Stimulated activated CD8-positive, alpha-beta memory T cell treated with anti-CD3 and anti-CD28 coated beads, Interleukin-15, amount 100 ng/mL, for 1 hour (primary cell): ENCODE data around the gene ITPKA.
A peak's percentile ranks its signal among the peaks of the same experiment; 100 is the strongest.
"Not testable (repeated sequence)": the region's sequence is repeated elsewhere in the genome, so short reads cannot be mapped to it uniquely, and the experiment has no call there.

Experiments
- DNase-seq: peaks from one replicate; pipeline ENCODE4 v3.0.0-alpha.2; 2020; ENCODE audit warnings: low read depth

ITPKA gene

GRCh38 chr15:41493205-41493901 lies at the start of gene ITPKA:
ITPKA (plus strand) TSS chr15:41493874; CDS start chr15:41493928, 54 bp downstream.
- DNase-seq, result peak; percentile 58

DNA sequence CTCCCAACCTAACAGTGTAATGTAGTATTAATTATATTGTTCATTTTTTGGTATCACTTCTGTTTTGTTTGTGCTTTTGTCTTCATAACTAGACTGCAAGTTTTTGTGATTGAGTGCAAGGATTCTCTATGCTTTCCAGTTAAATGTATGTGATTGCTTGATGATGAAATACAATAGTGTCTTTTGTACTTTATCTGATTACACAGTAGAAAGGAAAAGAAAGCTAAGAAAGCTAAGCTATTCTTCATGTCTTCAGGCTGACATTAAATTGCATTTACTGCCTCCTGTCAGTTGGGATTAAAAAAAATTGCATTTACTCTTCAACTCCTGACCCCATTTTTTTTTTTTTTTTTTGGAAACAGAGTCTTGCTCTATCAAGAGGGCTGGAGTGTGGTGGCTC lies 48.3 kb upstream of the ITPKA start:
- no peak for DNase-seq

- DNase-seq, result no peak
These were observed 31.4 kb upstream of the ITPKA start for GRCh38 chr15:41462084-41462795.

DNA sequence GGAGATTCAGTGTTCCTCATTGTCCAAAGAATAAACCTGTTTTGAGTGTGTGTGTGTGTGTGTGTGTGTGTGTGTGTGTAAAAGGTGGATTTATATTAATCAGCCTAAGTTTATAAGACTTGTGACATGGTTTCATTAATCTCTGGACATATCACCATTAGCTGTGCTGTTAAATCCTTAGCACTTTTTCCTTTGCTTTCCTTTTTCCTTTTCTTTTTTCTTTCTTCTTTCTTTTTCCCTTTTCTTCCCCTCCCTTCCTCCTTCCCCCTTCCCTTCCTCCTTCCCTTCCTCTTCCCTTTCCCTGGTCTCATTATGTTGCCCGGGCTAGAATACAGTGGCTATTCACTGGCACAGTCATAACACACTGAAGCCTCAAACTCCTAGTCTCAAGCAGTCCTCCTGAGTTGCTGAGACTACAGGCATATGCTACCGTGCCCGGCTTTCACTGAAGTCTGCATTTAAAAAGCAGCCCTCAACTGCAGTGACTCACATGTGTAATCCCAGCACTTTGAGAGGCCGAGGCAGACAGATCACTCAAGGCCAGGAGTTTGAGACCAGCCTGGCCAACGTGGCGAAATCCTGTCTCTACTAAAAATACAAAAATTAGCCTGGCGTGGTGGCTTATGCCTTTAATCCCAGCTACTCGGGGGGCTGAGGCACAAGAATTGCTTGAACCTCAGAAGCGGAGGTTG lies 28.6 kb upstream of the ITPKA start:
- no peak for DNase-seq

GRCh38 chr15:41465822-41466421 lies 27.8 kb upstream of the ITPKA start:
- no peak for DNase-seq

DNA sequence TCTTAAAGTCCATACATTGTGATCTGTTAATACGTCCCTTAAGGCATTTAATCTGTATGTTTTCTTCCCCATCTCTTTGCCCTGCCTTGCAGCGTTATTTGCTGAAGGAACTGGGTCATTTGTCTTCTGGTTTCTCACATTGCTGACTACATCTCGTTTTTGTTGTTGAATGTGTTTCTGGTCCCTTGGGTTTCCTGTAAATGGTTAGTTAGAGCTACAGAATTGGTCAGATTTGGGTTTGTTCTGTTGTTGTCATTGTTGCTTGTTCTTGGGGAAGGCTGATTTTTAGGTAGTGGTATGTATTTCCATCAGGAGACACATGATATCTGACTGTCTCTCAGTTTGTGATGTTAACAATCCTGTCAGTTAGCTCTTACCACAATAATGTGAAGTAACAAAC lies 27.0 kb upstream of the ITPKA start:
- DNase-seq, result no peak

DNA sequence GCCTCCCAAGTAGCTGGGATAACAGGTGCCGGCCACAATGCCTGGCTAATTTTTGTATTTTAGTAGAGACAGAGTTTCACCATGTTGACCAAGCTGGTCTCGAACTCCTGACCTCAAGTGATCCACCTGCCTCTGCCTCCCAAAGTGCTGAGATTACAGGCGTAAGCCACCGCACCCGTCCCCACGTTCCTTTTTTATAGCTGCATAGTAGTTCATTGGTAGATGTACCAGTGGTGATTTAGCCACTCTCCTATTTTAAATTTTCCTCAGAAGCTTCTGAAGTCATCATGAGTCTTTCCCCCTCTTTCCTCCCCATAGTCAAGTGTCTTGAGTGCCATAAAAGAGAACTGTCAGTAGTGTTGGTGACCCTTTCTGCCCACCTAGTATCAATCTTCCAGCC lies 24.0 kb upstream of the ITPKA start:
- not testable (repeated sequence) for DNase-seq

DNA sequence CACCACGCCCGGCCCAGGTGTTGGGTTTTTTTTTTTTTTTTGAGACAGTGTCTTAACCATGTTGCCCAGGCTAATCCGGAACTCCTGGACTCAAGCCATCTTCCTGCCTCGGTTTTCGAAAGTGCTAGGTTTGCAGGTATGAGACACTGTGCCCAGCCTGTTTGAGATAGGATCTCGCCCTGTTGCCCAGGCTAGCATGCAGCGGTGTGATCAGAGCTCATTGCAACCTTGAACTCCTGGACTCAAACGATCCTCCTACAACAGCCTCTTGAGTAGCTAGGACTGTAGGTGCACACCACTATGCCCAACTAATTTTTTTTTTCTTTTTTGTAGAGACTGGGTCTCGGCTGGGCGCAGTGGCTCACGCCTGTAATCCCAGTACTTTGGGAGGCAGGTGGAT lies 20.3 kb upstream of the ITPKA start:
- DNase-seq, result no peak

DNA sequence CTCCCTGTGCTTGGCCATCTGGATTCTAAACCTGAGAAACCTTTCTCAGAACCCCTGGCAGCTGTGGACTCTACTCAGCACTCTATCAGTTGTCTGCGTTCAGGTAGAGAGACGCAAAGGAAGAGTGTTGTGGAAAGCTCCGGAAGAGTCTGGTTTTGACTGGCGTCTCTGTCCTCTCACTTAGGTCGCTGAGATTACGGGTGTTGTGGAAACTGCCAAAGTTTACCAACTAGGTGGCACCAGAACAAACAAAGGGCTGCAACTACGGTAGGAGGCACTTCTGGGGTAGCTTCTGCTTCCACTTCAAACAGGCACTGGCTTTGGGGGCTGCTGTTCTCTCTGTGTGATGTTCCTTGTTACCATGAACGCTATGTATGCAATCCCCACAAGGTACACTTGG lies 19.2 kb upstream of the ITPKA start:
- DNase-seq, result no peak

DNA sequence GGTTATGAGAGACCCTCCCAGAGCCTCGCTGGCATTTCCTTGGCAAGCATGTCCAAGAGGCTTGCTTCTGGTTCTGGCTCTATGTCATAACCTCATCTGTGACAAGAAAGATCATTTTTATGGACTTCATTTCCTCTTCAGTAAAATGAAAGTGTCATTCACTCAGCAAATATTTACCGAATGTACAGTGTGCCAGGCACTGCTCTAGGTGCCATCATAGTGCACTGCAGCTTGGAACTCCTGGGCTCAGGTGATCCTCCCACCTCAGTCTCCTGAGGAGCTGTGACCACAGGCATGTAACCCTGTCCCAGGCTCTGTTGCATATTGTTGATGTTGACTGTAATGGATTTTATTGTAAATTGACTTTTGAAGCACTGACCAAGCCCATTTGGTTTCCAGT lies 18.7 kb upstream of the ITPKA start:
- no peak for DNase-seq

GRCh38 chr15:41476416-41477048 lies 17.1 kb upstream of the ITPKA start:
- DNase-seq, result no peak

DNA sequence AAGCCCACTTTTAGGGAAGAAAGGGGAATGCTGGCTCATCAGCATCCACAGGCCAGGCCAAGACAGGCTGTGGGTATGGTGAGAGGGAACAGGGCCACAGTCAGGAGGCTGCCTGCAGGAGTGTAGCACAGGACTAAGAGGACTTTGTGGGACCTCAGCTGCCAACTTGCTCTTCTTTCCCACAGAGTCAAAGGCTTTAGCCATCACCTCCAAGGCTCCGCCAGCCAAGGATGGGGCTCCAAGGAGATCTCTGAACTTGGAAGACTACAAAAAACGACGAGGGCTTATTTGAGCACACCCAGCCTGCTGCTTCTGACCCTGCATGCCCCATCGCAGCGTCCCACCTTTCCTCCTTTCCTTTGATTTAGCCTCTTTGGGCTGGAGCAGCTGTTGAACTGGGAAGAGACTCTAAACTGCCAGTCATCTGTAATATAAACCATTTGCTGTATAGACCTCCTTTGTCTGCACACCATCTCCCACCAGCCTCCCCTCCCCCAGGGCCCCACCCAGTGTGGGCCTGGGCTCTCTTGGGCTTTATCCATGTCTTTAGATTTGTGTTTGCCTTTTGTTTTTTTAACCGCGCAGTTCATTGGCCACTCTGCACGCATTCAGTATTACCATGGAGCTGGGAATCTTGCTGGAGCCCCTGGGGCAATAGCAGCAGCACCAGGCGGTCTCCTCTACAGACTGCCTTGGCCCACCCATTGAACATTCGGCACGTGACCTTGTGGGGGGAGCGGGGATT lies 13.1 kb upstream of the ITPKA start:
- DNase-seq, result no peak

DNA sequence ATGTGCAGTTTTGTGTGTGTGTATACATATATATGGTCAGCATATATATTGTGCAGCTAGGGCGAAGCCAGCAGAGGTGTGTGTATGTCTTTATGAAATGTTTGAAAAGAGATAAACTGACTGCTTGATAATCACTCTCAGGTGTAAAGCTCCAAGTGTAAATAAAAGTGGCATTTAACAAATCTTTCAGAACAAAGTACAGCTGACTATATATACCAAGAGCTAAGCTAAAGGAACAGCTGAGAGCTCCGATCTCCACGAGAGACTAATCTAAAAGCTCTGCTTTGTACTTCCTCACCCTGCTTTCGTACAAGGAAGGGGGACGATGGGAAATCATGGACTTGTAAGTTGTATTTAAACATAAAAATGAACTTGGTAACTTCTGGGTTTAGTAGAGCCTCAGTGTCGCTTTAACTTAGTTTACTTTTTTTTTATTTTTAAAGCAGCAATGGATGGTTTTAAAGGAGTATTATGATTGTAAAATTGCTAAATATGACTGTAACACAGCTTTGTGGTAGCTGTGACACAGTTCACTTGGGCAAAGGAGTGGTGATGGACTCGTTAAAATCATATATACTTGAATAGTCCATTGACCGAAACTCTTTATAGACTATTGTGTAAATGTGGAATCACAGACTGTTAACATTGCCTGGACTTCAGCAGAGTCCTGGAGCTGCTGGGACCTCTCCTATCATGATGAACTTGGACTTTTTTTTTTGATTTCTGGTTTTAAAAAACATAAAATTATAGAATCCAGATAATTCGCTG lies 11.4 kb upstream of the ITPKA start:
- no peak for DNase-seq

- no peak for DNase-seq
These were observed 10.6 kb upstream of the ITPKA start for GRCh38 chr15:41483115-41483514.

DNA sequence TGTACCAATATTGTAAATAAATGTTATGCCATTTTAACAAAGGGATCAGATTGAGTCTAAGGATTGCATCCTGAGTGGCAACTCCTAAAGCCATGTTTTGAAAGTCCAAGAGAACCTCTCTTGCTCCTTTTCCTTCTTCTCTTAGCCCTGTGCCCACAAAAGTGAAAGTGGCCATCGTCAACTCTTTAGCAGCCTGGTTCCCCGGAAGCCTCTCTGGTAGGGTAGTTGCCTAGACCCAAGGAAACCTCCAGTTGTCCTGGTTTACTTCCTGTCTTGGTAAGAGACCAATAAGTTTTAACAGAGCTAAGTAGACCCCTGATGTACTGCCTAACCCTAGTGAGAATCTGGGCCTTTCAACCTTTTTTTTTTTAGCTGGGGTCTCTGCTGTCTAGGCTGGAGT lies 10.2 kb upstream of the ITPKA start:
- no peak for DNase-seq

DNA sequence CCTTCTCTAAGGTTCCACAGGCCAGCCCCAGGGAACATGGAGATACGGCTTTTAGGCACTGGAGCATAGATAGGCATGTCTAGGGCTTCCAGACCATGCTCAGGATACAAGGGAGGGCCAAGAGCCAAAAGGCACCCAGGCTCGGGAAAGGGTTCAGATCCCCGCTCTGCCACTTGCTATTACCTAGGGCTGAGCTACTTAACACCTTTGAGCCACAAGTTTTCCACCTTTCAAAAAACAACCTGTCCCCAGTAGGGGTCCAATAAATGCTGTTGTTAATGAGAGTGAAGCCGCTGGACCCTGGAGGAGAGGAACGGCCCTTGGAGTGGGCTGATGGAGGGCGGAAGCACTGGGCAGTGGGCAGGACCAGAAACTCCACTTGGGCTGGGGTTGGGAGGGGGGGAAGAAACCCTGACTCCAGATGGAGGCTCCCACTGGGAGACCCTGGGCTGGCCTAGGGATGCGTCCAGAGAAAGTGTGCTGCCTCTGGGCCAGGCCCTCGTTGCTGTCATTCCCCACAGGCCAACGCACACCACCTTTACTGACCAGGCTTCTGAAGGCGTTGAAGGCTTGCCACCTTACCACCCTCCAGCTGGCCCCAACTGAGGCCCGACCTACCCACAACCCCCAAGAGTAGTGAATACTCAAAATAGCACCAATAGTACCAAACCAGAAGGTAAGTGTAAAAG lies 8.6 kb upstream of the ITPKA start:
- no peak for DNase-seq

GRCh38 chr15:41486286-41486685 lies 7.4 kb upstream of the ITPKA start:
- no peak for DNase-seq

DNA sequence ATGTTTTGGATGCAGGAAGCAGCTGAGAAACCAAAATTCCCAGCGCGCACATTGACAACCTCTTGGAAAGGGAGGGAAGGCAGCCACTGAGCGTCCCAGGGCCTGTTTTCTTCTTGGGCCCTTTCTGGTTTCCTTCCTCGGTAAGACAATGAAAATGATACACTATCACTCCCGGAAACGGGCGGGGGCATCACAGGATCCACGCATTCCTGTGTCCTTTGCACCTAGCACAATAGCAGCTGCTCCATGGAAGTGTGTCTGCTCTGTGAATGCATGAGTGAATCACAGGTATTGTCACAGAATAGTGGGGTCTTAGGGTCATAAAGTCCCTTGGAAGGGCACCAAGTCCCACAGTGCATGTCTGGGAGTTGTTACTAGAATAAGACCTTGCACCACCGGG lies 6.3 kb upstream of the ITPKA start:
- no peak for DNase-seq

GRCh38 chr15:41487802-41488201 lies 5.9 kb upstream of the ITPKA start:
- no peak for DNase-seq

DNA sequence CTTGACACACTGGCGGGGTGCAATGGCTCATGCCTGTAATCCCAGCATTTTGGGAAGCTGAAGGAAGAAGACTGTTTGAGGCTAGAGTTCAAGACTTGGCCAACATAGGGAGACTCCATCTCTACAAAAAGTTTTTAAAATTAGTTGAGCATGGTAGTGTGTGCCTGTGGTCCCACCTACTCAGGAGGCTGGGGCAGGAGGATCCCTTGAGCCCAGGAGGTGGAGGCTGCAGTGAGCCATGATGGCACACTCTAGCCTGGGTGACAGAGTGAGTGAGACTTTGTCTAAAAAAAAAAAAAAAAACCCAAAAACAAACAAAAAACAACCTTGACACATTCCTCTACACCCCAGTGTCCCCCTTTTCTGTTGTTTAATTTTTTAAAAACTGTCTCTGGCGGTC lies 4.0 kb upstream of the ITPKA start:
- no peak for DNase-seq
